ENCODE results near the gene RANBP9.

DNA sequence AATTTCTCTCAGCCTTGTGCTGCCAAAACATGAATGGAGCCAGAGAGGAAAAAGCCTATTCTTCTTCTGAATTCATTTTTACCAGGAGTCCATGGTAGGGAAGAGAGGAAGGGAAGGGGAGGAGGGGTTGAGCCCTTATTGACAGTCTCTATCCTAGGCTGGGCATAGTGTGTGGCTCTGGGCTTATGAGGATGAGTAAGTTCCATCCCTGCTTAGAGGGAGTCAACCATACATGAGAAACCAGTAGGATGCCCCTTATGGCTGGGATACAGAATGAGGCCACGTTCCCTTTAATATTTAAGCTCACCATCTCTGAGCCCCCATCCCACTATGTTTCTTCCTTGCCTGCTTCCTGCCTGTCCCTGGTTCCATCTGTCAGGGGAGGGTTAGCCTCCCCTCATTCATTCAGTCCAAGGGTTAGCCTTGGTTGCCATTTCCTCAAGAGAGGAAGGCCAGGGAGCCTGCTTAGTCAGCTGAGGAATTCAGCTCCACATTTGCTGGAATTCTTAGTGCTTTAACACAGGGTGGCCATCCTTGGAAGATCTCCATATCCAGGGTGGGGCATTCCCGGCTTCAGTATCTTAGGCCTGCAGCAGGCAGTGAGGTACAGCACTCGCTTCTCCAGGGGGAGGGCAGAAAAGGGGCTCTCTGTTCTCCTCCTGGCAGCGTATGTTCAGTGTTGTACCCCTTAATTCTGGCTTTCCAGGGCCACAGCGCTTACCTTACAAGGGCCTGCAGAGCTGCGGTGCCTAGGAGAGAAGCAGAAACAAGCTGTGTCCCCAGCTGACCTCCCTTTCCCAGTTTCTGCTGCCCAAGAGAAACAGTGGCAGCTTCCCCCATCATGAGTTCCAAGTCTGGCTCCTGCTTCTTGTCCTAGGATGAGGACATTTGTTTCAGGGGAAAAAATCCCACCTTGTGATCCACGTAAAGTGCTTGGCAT, 124.8 kb downstream of the RANBP9 start:
- TF ChIP-seq GATA2 (IDR thresholded peaks at IDR 0.05; ENCODE audit: low read depth, low read length) (no peak), GATA3 (IDR thresholded peaks at IDR 0.05; ENCODE audit: low read depth, low read length) (no peak)

Data from SH-SY5Y (cell line).